Gastrocnemius medialis (tissue), 4 donors: ENCODE results near the gene UXT. TPM values are rescaled to one million over a fixed set of nuclear protein-coding genes. Genes with fewer than 3 reads are reported as not detected.

Experiments used
- ATAC-seq, 2 donors: fragments of 150-250 bp; one replicate each; pipeline ENCODE4 v1.9.1; 2016
- DNase-seq, 2 donors: peaks; one replicate each; pipeline ENCODE4 v3.0.0-alpha.2; 2019
- H3K27ac ChIP-seq, 4 donors: fragments of 200-600 bp; sonication (generic); 1 replicate in 1 of 4; 2 replicates in 3 of 4; pipeline ENCODE4 v1.5.1; 2016 to 2018; ENCODE audit warnings: mild to moderate bottlenecking in 2 of 4, moderate library complexity in 1 of 4
- H3K27me3 ChIP-seq, 3 donors: fragments of 200-600 bp; sonication (generic) in 2 of 3; 1 replicate in 1 of 3; 2 replicates in 2 of 3; pipeline versions ENCODE4 v1.5.1 to v1.6.0; 2016 to 2019; ENCODE audit warnings: mild to moderate bottlenecking in 1 of 3, moderate library complexity in 1 of 3
- H3K36me3 ChIP-seq, 2 donors: fragments of 200-600 bp; sonication (generic) in 1 of 2; one replicate each; pipeline ENCODE4 v1.5.1; 2017 to 2018
- H3K4me1 ChIP-seq, 2 donors: fragments of 200-600 bp; sonication (generic) in 1 of 2; one replicate each; pipeline ENCODE4 v1.5.1; 2016 to 2017; ENCODE audit warnings: mild to moderate bottlenecking in 2 of 2
- H3K4me3 ChIP-seq, 4 donors: fragments of 200-600 bp; sonication (generic) in 3 of 4; 1 replicate in 1 of 4; 2 replicates in 3 of 4; pipeline ENCODE4 v1.5.1; 2016 to 2019; ENCODE audit warnings: mild to moderate bottlenecking in 2 of 4
- H3K9me3 ChIP-seq, 3 donors: fragments of 200-600 bp; sonication (generic) in 2 of 3; 1 replicate in 1 of 3; 2 replicates in 2 of 3; pipeline ENCODE4 v1.5.1; 2016 to 2019
- CTCF ChIP-seq, 5 experiments: fragments of 450-650 bp in 3 of 5; fragments of 200-600 bp in 2 of 5; sonication (generic) in 2 of 5; IDR thresholded peaks in 4 of 5; conservative IDR thresholded peaks in 1 of 5; 1 replicate in 4 of 5; 2 replicates in 1 of 5; pipeline ENCODE4 v1.5.1; 2016 to 2019; ENCODE audit warnings: antibody characterized with exemption in 5 of 5, mild to moderate bottlenecking in 3 of 5, moderate library complexity in 3 of 5
- POLR2A ChIP-seq, 2 donors: fragments of 450-650 bp; IDR thresholded peaks; one replicate each; pipeline ENCODE4 v1.6.1; 2017; ENCODE audit warnings: antibody characterized with exemption in 2 of 2, mild to moderate bottlenecking in 2 of 2, moderate library complexity in 2 of 2
- in situ Hi-C, 4 donors: fragments of 200-750 bp; cut with MboI; loops; one replicate each; pipeline versions ENCODE4 v1.15.0 to v1.8.0; 2017; ENCODE audit warnings: low sequenced_read_pairs in 4 of 4
- intact Hi-C: fragments of 100-400 bp; cut with DNase I; formaldehyde crosslinking; loops from one replicate; pipeline ENCODE4 v1.15.1; 2023; ENCODE audit warnings: low total_unique reads
- total RNA-seq, 4 donors: library from RNA; depleted of rRNA; stranded (reverse); fragments of >200 nt; gene quantifications; one replicate each; pipeline versions ENCODE4 v1.1.0 to v1.2.3, GENCODE V29; 2016

Gene UXT
- 100 to 1,000 TPM in 2 of 4 donors, 10 to 100 TPM in 2; 92.3 to 153 (median 109) TPM for total RNA-seq

- in situ Hi-C loops, result loop anchor here in 2 of 4 donors (10.0 to 25.0 kb wide), 2 partner anchors 94 to 178 kb away; partner anchors contain the start of genes ARAF (in 1 of the 2) and ZNF81 (in 1 of the 2)
- TF ChIP-seq POLR2A (IDR thresholded peaks at IDR 0.05) (peak; percentile 66 to 68), CTCF (IDR thresholded peaks at IDR 0.05 in 4 of 5, conservative IDR thresholded peaks at IDR 0.05 in 1 of 5) (no peak)
- peak; percentile 79 to 89 for DNase-seq
- Histone ChIP-seq H3K36me3 (peaks cover 0 to 16% of the 10 kb centered on the region in 2 donors), H3K4me1 (no peaks in the 10 kb centered on the region), H3K4me3 (peak within 1 kb of the TSS; percentile 57 to 81 (median 70)), H3K27ac (peak within 1 kb of the TSS; percentile 88 to 96 (median 92)), H3K9me3 (no peaks in the 10 kb centered on the region), H3K27me3 (no peaks in the 10 kb centered on the region)
- intact Hi-C loops, result loop anchor here (1.0 to 10.0 kb wide), 7 partner anchors 9 to 426 kb away; partner anchors contain the start of genes ARAF, ELK1, USP11 and ZNF41
- peak; percentile 95 to 96 for ATAC-seq
Measured at GRCh38 chrX:47658684-47659420, at the start of gene UXT. TSS of gene UXT (minus strand) at chrX:47659180. CDS start at chrX:47658927, 253 bp downstream.

GRCh38 chrX:47707031-47707780 lies 48.2 kb upstream of the UXT start:
- ATAC-seq (no peak), DNase-seq (no peak)
- TF ChIP-seq CTCF (IDR thresholded peaks at IDR 0.05 in 4 of 5, conservative IDR thresholded peaks at IDR 0.05 in 1 of 5) (no peak), POLR2A (IDR thresholded peaks at IDR 0.05) (no peak)
- no peaks in the 10 kb centered on the region for H3K27me3 ChIP-seq
- H3K27ac ChIP-seq, result no peak overlapping the region
- in situ Hi-C loops (no loop called here), intact Hi-C loops (no loop called here)
- no peaks in the 10 kb centered on the region for H3K36me3 ChIP-seq
- H3K4me3 ChIP-seq, result no peak overlapping the region
- H3K9me3 ChIP-seq, result no peaks in the 10 kb centered on the region
- no peaks in the 10 kb centered on the region for H3K4me1 ChIP-seq

GRCh38 chrX:47706575-47706974 lies 47.6 kb upstream of the UXT start:
- Histone ChIP-seq H3K27ac (no peak overlapping the region), H3K27me3 (no peaks in the 10 kb centered on the region), H3K4me3 (no peak overlapping the region), H3K36me3 (no peaks in the 10 kb centered on the region), H3K9me3 (no peaks in the 10 kb centered on the region), H3K4me1 (no peaks in the 10 kb centered on the region)
- in situ Hi-C loops (no loop called here), intact Hi-C loops (no loop called here)
- ATAC-seq, result no peak
- no peak for DNase-seq
- no peak for TF ChIP-seq CTCF (IDR thresholded peaks at IDR 0.05 in 4 of 5, conservative IDR thresholded peaks at IDR 0.05 in 1 of 5)
- TF ChIP-seq POLR2A (IDR thresholded peaks at IDR 0.05), result no peak

GRCh38 chrX:47704736-47705135 lies 45.8 kb upstream of the UXT start:
- in situ Hi-C loops, result no loop called here
- no peak for ATAC-seq
- TF ChIP-seq POLR2A (IDR thresholded peaks at IDR 0.05) (no peak), CTCF (IDR thresholded peaks at IDR 0.05 in 4 of 5, conservative IDR thresholded peaks at IDR 0.05 in 1 of 5) (no peak)
- intact Hi-C loops, result no loop called here
- Histone ChIP-seq H3K4me1 (no peaks in the 10 kb centered on the region), H3K27me3 (no peaks in the 10 kb centered on the region), H3K36me3 (no peaks in the 10 kb centered on the region), H3K9me3 (no peaks in the 10 kb centered on the region), H3K27ac (no peak overlapping the region), H3K4me3 (no peak overlapping the region)
- DNase-seq, result no peak
